HL-60 (cell line): Measurements from ENCODE around the gene AMELX.

ENCODE experiments used
- POLR2AphosphoS5 ChIP-seq: IDR thresholded peaks from 2 replicates; pipeline ENCODE4 v1.6.1; 2012; ENCODE audit warnings: low read depth
- TF ChIP-seq, protein P1 (sequence below): IDR thresholded peaks from one replicate; pipeline ENCODE4 v1.5.1; 2011; ENCODE audit warnings: low read length, control low read depth, inconsistent platforms; ENCODE audit not compliant: insufficient read depth
- TF ChIP-seq, protein P2 (sequence below): IDR thresholded peaks from 2 replicates; pipeline ENCODE4 v1.6.1; 2012; ENCODE audit warnings: low read depth; ENCODE audit not compliant: insufficient replicate concordance

DNA sequence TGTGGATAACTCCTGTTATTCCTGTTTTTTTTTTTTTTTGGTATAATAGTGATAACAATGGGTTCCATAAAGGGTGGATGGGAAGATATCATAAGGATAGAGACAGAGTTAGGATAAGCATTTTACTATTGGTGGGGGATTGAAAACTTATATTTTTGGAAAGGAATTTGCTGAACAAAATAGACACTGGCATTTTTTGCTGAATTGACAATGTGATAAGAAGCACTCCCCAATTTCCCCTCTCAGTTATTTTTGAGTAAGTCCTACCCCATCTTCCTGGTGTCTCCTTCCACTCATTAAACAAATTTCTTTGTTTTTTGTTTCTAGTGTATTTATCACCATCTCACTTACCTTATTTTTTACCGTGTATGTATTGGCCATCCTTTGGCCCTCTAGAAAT lies 55.8 kb downstream of the AMELX start:
- TF ChIP-seq, protein P1, sequence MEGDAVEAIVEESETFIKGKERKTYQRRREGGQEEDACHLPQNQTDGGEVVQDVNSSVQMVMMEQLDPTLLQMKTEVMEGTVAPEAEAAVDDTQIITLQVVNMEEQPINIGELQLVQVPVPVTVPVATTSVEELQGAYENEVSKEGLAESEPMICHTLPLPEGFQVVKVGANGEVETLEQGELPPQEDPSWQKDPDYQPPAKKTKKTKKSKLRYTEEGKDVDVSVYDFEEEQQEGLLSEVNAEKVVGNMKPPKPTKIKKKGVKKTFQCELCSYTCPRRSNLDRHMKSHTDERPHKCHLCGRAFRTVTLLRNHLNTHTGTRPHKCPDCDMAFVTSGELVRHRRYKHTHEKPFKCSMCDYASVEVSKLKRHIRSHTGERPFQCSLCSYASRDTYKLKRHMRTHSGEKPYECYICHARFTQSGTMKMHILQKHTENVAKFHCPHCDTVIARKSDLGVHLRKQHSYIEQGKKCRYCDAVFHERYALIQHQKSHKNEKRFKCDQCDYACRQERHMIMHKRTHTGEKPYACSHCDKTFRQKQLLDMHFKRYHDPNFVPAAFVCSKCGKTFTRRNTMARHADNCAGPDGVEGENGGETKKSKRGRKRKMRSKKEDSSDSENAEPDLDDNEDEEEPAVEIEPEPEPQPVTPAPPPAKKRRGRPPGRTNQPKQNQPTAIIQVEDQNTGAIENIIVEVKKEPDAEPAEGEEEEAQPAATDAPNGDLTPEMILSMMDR = no peak
- TF ChIP-seq POLR2AphosphoS5 = no peak
- TF ChIP-seq, protein P2, sequence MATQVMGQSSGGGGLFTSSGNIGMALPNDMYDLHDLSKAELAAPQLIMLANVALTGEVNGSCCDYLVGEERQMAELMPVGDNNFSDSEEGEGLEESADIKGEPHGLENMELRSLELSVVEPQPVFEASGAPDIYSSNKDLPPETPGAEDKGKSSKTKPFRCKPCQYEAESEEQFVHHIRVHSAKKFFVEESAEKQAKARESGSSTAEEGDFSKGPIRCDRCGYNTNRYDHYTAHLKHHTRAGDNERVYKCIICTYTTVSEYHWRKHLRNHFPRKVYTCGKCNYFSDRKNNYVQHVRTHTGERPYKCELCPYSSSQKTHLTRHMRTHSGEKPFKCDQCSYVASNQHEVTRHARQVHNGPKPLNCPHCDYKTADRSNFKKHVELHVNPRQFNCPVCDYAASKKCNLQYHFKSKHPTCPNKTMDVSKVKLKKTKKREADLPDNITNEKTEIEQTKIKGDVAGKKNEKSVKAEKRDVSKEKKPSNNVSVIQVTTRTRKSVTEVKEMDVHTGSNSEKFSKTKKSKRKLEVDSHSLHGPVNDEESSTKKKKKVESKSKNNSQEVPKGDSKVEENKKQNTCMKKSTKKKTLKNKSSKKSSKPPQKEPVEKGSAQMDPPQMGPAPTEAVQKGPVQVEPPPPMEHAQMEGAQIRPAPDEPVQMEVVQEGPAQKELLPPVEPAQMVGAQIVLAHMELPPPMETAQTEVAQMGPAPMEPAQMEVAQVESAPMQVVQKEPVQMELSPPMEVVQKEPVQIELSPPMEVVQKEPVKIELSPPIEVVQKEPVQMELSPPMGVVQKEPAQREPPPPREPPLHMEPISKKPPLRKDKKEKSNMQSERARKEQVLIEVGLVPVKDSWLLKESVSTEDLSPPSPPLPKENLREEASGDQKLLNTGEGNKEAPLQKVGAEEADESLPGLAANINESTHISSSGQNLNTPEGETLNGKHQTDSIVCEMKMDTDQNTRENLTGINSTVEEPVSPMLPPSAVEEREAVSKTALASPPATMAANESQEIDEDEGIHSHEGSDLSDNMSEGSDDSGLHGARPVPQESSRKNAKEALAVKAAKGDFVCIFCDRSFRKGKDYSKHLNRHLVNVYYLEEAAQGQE = no peak
